HG02571 (cell line): Measurements from ENCODE around the gene UVSSA.

Source experiments
- ATAC-seq: cut with Tn5 transposase; IDR thresholded peaks from one replicate; pipeline ENCODE4 v1.9.1; 2021; ENCODE audit warnings: mild to moderate bottlenecking, moderate library complexity; ENCODE audit not compliant: unreplicated experiment

The UVSSA gene, protein sequence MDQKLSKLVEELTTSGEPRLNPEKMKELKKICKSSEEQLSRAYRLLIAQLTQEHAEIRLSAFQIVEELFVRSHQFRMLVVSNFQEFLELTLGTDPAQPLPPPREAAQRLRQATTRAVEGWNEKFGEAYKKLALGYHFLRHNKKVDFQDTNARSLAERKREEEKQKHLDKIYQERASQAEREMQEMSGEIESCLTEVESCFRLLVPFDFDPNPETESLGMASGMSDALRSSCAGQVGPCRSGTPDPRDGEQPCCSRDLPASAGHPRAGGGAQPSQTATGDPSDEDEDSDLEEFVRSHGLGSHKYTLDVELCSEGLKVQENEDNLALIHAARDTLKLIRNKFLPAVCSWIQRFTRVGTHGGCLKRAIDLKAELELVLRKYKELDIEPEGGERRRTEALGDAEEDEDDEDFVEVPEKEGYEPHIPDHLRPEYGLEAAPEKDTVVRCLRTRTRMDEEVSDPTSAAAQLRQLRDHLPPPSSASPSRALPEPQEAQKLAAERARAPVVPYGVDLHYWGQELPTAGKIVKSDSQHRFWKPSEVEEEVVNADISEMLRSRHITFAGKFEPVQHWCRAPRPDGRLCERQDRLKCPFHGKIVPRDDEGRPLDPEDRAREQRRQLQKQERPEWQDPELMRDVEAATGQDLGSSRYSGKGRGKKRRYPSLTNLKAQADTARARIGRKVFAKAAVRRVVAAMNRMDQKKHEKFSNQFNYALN

DNA sequence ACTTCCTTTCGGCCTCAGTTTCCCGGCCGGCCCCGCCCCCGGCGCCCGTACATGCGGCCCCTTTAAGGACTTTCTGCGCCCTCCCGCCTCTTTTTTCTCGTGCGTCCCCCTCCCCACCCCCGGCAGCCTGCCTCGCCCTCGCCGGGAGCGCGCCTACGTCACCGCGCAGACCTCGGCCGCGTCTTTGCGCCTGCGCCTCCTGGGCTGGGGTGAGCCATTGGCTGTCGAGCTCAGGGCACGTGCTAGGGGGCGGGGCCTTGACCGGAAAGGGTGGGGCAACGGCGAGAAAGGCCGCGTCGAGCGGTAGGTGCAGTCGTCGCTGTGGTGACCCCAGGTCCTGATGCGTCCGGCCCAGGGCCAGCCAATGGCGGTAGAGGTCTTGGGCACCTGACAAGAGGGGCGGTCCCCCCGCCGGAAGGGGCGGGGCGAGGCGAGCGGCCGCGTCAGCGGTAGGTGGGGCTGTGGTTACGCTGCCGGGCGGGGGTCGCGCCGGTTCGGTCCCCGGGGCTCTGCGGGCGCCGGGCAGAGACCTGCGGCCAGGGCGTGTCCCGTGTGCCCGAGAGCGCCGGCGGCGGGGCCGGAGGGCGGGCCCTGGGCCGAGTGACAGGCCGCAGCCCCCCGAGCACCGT lies at the start of gene UVSSA:
Gene UVSSA, plus strand, starts transcription at position 428 of the 629 bp plus-strand sequence. CDS start 884 bp downstream, outside the sequence.
- peak; percentile 92 for ATAC-seq

DNA sequence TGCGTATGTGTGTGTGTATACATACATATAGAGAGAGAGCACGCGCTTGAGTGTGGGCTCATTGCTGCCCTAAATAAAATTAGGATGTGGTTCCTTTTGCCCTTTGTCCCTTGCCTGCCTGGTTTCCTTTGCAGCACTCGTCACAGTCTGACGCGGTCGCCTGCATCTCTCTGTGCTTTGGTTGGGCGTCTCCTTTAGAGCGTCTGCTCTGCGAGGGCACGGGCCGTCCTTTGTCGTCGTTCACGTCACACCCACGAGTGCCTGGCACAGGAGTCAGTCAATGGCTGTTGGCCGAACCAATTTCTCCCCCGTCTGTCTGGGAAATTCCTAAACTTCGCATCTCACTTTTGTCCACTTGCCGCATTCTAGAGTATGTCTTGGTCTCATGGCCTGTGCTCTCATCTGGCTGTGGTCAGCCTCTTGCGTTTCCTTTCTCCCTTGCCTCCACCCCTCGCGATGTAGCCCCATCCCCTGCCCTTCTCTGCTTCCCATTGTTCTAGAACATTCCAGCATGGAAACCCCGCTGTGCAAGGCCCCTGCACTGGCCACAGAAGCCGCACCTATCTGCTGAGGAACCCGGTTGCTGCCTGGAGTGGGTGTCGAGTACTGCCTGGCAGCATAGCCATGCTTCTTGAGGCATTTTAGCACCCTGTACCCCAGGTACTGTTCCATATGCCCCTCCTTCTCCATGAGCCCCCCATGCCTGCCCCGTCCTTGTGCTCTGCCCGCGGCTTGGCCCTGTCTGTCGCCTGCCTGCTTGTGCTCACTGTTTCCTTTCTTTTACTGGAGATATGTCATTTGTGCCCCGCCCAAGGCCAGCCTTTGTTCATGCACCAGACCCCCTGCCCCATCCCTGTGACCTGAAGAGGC lies 49.3 kb upstream of the UVSSA start:
- ATAC-seq, result no peak

DNA sequence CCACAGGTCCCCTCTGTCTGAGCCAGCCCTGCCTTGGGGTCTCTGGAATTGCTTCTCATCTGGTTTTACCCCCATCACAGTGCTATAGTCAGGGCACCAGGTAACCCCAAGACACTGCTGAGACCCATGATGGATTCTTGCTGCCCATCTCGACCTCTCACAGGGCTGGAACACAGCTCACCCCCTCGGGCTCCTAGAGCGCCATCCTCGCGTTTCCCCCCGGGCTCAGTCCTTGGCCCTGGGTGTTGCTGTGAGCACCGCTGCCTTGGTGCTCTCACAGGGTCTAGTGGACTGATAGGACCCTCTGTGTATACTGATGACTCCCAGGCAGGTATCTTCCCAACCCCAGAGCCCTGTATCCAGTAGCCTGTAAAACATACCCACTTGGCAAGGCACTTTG lies 48.5 kb upstream of the UVSSA start:
- ATAC-seq, result no peak

GRCh38 chr4:1299301-1299860 lies 47.6 kb upstream of the UVSSA start:
- ATAC-seq, result no peak

DNA sequence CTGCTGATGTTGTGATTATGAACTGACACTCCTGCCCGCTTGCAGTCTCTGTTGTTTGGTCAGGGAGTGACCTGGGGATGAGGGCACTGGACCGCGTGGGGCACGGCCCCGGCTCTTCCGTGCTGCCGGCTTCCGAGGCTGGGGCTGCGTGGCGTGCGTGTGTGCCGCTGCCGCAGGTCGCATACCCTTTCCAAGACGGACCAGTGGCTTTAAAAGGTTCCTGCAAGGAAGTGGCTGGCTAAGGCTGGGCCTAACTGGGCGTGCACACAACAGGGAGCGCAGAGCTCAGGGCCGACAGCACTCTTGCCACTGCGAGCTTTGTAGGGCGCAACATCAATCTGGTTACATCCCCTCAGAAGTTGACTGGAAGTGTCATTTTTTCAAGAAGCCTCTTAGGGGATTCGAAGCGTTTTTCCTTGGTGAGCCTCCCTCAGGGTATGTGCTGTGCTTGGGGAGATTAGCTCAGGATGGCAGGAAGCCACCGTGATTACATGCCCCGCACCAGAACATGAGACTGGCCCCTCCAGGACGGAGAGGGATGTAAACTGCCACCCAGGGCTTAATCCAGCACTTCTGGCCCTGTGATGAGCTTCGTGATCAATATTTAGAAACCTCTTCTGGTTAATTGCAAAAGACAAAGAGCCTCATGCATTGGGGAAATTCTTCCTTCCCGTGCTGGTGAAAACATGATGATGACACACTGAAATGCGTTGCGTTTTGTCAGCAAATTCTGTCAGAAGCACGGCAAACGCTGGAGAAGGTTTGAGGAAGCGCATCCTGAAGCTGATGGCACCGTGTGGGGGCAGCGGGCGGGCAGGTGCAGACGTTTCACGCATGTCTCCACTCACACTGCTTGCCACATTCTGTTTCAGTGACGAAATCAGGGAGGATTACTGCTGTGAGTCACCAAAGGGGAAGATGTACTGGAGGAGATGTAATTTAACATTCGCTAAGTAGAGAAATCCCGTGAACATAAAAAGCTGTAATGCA lies 46.2 kb upstream of the UVSSA start:
- no peak for ATAC-seq

DNA sequence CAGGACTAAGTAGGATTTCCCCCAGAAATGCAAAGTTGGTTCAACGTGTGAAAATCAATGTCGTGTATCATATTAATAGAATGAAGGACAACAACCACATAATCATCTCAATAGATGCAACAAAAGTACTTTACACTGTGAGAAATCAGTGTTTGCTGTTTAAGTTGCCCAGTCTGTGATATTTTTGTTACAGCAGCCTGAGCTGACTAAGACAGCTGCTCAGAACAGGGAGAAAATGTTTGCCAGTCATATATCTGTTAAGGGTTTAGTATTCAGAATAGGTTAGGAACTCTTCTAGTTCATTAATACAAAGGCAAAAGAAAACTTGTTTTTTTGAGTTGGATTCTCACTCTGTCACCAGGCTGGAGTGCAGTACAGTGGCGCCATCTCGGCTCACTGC lies 44.8 kb upstream of the UVSSA start:
- ATAC-seq, result no peak

DNA sequence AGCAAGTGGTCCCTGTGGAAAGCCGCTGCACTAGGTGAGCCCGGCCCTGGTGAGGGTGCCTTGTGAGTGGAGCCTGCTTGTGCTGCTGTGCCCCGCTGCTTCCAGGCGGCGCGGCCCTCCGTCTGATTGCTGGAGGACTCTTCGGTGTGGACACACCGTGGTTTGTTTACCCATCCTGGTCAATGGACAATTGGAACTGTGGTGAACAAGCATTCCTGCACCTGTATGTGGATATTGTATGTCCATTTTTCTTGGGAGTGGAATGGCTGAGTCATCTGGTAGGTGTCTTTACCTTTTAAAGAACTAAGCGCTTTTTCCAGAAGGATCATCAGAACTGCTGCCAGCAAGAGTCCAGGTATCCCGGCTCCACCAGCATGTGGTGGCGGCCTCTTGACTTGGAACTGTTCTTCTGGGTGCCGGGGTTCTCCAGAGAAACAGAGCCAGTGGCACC lies 41.7 kb upstream of the UVSSA start:
- ATAC-seq, result no peak

DNA sequence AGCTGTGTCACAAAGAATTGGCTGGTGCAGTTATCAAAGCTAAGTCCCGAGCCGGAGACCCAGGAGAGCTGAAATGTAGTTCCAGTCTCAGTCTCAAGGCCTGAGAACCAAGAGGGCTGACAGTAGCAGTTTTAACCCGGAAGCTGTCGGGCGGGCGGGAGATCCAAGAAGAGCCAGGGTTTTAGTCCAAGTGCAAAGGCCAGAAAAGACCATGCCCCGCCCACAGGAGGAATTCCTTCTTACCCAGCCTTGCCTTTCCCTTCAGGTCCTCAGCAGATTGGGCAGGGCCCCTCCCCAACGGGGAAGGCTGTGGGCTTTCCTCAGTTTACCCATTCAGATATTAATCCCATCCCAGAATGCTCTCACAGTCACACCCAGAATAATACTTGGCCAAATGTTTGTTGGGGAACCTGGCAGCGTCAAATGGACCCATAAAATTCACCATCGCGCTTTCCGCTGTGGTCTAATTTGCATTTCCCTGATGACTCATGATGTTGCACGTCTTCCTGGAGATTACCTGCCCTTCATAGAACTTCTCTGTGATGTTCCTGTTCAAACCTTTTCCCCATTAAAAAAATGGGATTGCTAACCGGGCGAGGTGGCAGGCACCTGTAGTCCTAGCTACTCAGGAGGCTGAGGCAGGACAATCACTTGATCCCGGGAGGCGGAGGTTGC lies 41.1 kb upstream of the UVSSA start:
- ATAC-seq, result no peak

- ATAC-seq, result no peak
Measured at GRCh38 chr4:1307951-1308735, 38.9 kb upstream of the UVSSA start.

- no peak for ATAC-seq
Measured at GRCh38 chr4:1309261-1310010, 37.6 kb upstream of the UVSSA start.

DNA sequence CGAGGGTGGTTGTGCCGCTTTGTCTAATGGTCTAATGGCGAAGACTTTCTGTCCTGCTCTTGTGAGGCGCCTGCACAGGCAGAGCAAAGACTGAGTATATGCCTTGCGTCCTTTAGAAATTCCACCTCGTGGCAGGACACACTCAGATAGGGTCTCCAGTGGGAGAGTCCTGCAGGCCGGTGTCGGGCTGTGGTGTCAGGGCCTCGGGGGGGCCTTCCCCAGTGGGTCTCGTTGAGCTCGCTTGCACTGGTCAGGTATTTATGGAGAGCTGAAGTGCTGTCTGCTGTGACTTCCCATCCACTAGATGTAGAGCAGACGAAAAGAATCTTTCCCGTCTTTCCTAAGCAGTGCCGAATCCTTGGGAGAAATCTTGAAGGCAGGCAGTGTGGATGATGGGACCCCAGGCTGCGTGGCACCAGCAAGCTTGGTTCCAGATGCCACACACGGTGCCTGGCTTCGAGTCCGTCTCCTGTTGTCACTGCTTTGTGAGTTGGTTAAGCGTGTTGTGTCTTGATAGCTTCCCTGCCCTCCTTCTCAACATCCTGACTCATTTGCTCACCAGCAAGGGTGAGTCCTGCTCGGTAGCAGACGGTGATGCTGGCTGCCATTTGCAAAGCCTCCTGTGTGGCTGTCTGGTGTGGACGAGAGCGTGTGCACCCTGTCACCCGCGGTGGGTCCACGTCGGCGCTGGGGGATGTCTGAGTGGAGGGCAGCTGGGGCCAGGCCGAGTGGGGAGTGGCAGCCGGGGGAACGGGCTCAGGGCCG lies 36.8 kb upstream of the UVSSA start:
- ATAC-seq, result no peak

- no peak for ATAC-seq
Measured at GRCh38 chr4:1310796-1311631, 36.0 kb upstream of the UVSSA start.

- ATAC-seq, result no peak
Measured at GRCh38 chr4:1312821-1313640, 34.0 kb upstream of the UVSSA start.

DNA sequence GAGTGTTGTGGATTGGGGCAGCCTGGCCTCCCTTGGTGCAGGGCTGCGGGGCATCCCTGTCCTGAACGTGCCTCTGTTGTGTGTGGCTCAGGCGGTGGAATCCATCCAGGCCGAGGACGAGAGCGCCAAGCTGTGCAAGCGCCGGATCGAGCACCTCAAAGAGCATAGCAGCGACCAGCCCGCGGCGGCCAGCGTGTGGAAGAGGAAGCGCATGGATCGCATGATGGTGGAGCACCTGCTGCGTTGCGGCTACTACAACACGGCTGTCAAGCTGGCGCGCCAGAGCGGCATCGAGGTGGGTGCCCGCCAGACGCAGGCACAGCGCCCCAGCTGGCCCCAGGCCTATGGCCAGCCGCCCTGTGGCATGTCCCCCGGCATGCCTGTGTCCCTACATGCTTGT lies 31.7 kb upstream of the UVSSA start:
- no peak for ATAC-seq
